ENCODE measurements around the gene AIFM3. TPM values are rescaled to one million over a fixed set of nuclear protein-coding genes. Genes with fewer than 3 reads are reported as not detected.

The AIFM3 gene
- total and polyA plus RNA-seq, 2 of the 13 experiments (the other 11 are each of a cell fraction or from before 2014, with no cell fraction given) = 9.0 to 15.3 TPM

GRCh38 chr22:20957102-20957682 lies 9.9 kb upstream of the AIFM3 start (continued):
- no peak for TF ChIP-seq TMF1 (CRISPR knock-in tag; IDR thresholded peaks at IDR 0.05; ENCODE audit: low read depth)
- TF ChIP-seq ZBED4 (CRISPR knock-in tag; IDR thresholded peaks at IDR 0.05; ENCODE audit: borderline replicate concordance) = no peak
- TF ChIP-seq ZNF34 (CRISPR knock-in tag; IDR thresholded peaks at IDR 0.05; ENCODE audit: borderline replicate concordance) = peak; percentile 65; the same call in 1 of the 2 replicates
- TF ChIP-seq ZNF564 (CRISPR knock-in tag; IDR thresholded peaks at IDR 0.05) = no peak
- TF ChIP-seq EEA1 (CRISPR knock-in tag; IDR thresholded peaks at IDR 0.05; ENCODE audit: borderline replicate concordance) = peak; percentile 66; the same call in 1 of the 2 replicates
- TF ChIP-seq ASH2L (IDR thresholded peaks at IDR 0.05; ENCODE audit: insufficient read length, low read depth, low read length) = peak; percentile 25
- no peak for TF ChIP-seq ZNF18 (CRISPR knock-in tag; IDR thresholded peaks at IDR 0.05; ENCODE audit: insufficient replicate concordance)
- TF ChIP-seq ATF5 (CRISPR knock-in tag; IDR thresholded peaks at IDR 0.05; ENCODE audit: low read depth) = 0 out of 2 replicates have a peak, but pooled peaks have one; percentile 72
- TF ChIP-seq ZNF274 (CRISPR knock-in tag; IDR thresholded peaks at IDR 0.05) = peak; percentile 39; the same call in 1 of the 2 replicates
- no peak for TF ChIP-seq CERS6 (CRISPR knock-in tag; IDR thresholded peaks at IDR 0.05)
- no peak for TF ChIP-seq PRDM15 (CRISPR knock-in tag; IDR thresholded peaks at IDR 0.05)
- TF ChIP-seq ZNF337 (CRISPR knock-in tag; IDR thresholded peaks at IDR 0.05; ENCODE audit: borderline replicate concordance, low read depth) = no peak
